SK-N-MC (cell line): ENCODE measurements around the gene MEAF6.

Source experiments
- EZH2 ChIP-seq: fragments of 200-600 bp; sonication (generic); IDR thresholded peaks from one replicate; pipeline ENCODE4 v1.6.1; 2017; ENCODE audit warnings: antibody characterized with exemption
- FOXP2 ChIP-seq: optimal IDR thresholded peaks from 2 replicates; pipeline ENCODE3; 2011; ENCODE audit warnings: mild to moderate bottlenecking, moderate library complexity; ENCODE audit not compliant: insufficient read depth; ENCODE audit errors: extremely low read length, control extremely low read depth
- POLR2AphosphoS5 ChIP-seq: IDR thresholded peaks from 2 replicates; pipeline ENCODE4 v1.6.1; 2012; ENCODE audit warnings: mild to moderate bottlenecking, low read depth, low read length, borderline replicate concordance

GRCh38 chr1:37468037-37468436 is 46.5 kb downstream of the MEAF6 start:
- no peak for TF ChIP-seq EZH2
- no peak for TF ChIP-seq POLR2AphosphoS5
- no peak for TF ChIP-seq FOXP2
